HG03457 (cell line): ENCODE measurements around the gene IL16.
"Not testable (repeated sequence)": the region's sequence is repeated elsewhere in the genome, so short reads cannot be mapped to it uniquely, and the experiment has no call there.

Experiments used
- ATAC-seq: cut with Tn5 transposase; IDR thresholded peaks from one replicate; pipeline ENCODE4 v1.9.1; 2021; ENCODE audit warnings: moderate number of reproducible peaks; ENCODE audit not compliant: unreplicated experiment

IL16 gene

GRCh38 chr15:81199031-81199779 lies 2.5 kb downstream of the IL16 start:
- ATAC-seq: no peak

GRCh38 chr15:81206018-81206417 lies 9.3 kb downstream of the IL16 start:
- ATAC-seq: no peak

DNA sequence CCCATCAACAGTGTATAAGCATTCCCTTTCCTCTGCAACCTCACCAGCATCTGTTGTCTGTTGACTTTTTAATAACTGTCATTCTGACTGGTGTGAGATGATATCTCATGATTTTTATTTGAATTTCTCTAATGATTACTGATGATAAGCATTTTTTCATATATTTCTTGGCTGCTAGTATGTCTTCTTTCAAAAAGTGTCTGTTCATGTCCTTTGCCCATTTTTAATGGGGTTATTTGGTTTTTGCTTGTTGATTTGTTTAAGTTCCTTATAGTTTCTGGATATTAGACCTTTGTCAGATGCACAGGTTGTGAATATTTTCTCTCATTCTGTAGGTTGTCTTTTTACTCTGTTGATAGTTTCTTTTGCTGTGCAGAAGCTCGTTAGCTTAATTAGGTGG lies 11.3 kb downstream of the IL16 start:
- ATAC-seq: not testable (repeated sequence)

GRCh38 chr15:81209635-81210034 lies 13.0 kb downstream of the IL16 start:
- ATAC-seq: no peak

DNA sequence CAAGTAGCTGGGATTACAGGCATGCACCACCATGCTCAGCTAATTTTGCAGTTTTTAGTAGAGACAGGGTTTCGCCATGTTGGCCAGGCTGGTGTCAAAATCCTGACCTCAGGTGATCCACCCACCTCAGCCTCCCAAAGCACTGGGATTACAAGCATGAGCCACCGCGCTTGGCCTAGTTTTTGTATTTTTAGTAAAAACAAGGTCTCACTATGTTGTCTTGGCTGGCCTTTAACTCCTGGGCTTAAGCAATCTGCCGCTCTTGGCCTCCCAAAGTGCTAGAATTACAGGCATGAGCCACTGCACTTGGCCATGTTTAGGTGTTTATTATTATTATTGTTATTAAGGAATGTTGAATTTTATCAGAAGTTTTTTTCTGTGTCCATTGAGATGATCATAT lies 14.7 kb downstream of the IL16 start:
- ATAC-seq: no peak

DNA sequence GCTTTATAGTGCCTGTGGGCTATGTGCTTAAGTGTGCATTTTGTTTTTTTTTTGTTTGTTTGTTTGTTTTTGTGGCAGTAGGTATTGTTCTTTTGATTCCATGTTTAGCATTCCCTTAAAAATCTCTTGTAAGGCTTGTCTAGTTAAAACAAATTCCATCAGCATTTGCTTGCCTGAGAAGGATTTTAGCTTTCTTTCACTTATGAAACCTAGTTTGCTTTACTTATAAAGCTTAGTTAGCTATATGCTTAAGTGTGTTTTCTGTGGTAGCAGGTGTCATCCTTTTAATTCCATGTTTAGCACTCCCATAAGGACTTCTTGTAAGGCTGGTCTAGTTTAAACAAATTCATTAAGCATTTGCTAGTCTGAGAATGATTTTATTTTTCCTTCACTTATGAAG lies 17.3 kb downstream of the IL16 start:
- ATAC-seq: no peak

DNA sequence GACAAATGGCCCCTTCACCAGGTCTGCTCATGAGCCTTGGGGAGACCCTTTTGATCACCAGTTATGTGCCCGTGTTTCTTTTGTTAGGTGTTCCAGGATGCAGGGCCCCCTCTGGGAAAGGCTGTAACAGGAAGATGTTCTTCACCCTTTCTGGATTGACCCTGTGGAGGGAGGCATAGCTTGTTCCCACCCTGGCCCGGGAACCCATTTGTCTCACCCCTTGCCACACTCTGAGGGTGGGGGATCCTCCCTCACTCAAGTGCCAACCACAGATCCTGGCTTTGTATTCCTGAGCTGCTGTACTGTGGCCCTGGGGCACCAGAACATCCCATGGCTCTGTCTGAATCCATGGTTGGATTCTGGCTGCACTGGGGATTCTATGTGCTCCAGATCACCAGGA lies 18.9 kb downstream of the IL16 start:
- ATAC-seq: no peak

DNA sequence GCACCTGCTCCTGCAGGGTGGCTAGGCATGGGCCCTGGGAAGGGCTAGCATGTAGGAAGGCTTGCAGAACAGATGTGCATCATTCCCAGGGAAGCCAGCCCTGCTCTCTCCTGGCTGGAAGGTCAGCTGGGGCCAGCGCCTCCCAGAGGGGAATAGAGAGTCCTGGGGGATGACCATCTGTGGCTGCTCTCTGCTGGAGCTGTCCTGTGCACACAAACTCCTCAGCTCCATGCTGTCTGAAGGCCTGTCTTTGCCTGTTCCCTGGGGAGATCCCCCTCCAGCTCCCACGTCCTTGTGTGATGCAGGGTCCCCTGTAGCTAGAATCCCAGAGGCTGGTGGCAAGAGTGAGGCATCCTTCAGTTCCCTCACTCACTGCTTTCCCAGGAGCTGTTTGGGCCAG lies 19.3 kb downstream of the IL16 start:
- ATAC-seq: no peak

DNA sequence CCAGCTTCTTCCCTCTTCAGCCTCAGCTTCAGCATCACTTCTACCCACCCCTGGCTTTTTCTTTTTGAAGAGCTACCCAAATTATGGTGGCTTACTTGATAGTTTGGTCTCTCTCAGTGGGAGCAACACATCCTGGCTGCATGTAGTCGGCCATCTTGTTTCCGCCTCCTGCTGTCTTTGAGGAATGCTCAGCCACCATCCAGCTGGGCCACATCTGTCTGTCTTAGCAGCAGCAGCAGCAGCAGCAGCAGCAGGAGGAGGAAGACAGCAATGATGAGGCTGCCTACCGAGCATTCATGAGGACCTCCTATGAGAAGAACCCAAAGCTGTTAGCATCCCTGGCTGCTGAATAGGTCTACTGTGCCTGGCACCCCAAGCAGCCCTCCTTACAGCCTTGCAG lies 19.7 kb downstream of the IL16 start:
- no peak for ATAC-seq

DNA sequence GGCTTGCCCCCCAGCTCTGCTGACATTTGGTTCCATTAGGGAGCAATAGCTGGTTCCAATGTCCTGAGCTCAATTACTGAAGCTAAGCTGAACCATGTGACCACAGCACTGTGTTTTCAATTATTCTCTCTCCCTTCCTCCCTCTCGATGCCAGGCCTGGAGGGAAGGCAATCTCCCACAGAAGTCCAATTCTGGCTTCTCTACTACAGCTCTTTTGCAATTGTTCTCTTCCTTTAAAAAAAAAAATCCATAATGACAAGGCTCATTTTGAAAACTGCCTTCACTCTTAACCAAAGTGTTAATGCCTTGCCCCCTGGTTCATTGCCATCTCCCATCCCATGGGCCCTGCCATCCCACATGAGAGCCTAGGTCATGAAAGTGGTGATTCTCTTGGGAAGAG lies 24.8 kb downstream of the IL16 start:
- no peak for ATAC-seq

- no peak for ATAC-seq
These were observed 25.3 kb downstream of the IL16 start for GRCh38 chr15:81222007-81222406.

- no peak for ATAC-seq
These were observed 26.8 kb downstream of the IL16 start for GRCh38 chr15:81223346-81223971.

- no peak for ATAC-seq
These were observed 27.6 kb downstream of the IL16 start for GRCh38 chr15:81224232-81224631.

GRCh38 chr15:81225161-81225671 lies 28.5 kb downstream of the IL16 start:
- ATAC-seq: no peak

DNA sequence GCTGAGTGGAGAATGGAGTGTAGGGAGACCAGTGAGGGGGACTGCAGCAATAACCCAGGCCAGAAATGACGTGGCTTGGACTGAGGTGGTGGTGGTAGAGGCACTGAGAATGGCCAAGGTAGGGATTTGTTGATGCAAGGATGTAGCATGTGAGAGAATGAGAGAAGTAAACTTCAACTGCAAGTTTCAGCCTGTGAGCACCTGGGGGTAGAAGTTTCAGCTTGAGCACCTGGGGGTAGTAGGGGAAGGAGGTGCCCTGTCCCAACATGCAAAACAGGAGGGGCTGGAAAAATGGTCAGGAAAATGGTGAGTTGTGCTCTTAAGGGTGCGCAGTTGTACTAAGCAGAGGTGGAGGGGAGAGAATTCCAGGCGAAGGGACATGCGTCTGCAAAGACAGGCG lies 31.0 kb downstream of the IL16 start:
- no peak for ATAC-seq

- ATAC-seq: no peak
These were observed 32.9 kb downstream of the IL16 start for GRCh38 chr15:81229586-81229985.

DNA sequence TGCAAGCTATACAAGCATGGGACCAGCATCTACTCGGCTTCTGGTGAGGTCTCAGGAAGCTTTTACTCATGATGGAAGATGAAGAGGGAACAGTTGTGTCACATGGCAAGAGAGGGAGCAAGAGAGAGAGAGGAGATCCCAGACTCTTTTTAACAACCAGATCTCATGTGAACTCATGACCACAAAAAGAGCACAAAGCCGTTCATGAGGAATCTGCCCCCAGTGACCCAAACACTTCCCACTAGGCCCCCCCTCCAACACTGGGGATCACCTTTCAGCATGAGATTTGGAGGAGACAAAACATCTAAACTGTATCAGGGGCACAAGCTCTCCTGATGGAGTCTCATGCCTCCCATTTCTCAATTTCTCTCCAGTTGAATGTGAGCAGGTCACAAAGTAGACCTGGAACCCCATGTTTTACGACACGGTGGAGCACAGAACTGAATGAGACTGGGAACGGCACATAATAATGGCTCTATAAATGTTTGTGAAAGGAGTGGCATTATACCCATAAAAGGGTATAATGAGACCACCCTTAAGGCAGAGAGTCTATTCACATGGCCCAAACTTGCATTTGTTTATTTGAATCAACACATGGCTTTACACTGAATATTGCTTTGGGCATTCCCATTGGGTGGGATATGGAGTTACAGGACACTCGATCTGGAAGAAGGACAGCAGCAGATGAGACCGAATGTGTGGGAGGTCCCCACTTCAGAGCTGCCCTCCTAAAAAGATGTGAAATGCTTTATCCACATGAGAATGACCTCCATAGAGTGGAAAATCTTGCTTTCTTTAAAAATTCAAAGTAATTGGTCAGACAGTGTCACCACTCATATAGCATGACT lies 38.8 kb downstream of the IL16 start:
- ATAC-seq: no peak

GRCh38 chr15:81239190-81239589 lies 42.5 kb downstream of the IL16 start:
- ATAC-seq: no peak

DNA sequence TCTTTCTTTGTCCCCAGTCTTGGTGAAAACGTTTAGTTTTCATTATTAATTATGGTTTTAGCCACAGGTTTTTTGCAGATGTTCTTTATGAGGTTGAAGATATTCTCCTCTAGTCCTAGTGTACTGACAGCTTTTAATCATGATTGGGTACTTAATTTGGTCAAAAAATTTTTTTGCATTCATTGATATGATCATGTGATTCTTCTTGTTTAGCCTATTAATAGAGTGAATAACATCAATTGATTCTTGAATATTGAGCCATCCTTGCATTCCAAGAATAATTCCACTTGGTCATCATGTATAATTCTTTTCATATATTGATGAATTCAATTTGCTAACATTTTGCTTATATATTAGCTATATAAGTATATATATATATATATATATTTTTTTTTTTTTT lies 46.1 kb downstream of the IL16 start:
- ATAC-seq: no peak

DNA sequence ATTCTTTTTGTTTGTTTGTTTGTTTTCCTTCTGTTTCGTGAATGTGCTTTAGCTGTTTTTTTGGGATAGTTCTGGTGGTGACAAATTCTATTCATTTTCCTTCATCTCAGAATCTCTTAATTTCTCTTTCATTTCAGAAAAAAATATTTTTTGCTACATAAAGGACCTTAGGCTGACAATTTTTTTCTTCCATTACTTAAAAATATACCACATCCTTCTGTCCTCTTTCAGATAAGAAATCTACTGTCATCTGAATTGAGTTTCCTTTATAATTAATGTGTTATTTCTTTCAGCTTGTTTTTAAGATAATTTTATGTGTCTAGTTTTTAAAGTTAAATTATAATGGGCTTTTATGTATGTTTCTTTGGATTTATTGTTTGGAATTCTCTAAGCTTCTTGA lies 47.6 kb downstream of the IL16 start:
- ATAC-seq: no peak

- no peak for ATAC-seq
These were observed 57.2 kb downstream of the IL16 start for GRCh38 chr15:81253846-81254245.
